Fibroblast of lung (primary cell): ENCODE data around the gene TSPAN11. TPM values are rescaled to one million over a fixed set of nuclear protein-coding genes. Genes with fewer than 3 reads are reported as not detected.
"Not testable (repeated sequence)": the region's sequence is repeated elsewhere in the genome, so short reads cannot be mapped to it uniquely, and the experiment has no call there.

ENCODE experiments used
- DNase-seq, 2 donors: peaks; one replicate each; pipeline versions ENCODE4 v3.0.0 to v3.0.0-alpha.2; 2010; ENCODE audit warnings: low read depth in 2 of 2
- H2AFZ ChIP-seq: 2 replicates; pipeline ENCODE4 v1.5.1; 2012; ENCODE audit warnings: low read length, control low read depth, inconsistent platforms
- H3K27ac ChIP-seq: 2 replicates; pipeline ENCODE4 v1.5.1; 2011; ENCODE audit warnings: low read length, control low read depth; ENCODE audit not compliant: insufficient read depth
- H3K27me3 ChIP-seq: 2 replicates; pipeline ENCODE4 v1.5.1; 2011; ENCODE audit warnings: mild to moderate bottlenecking, low read length; ENCODE audit not compliant: control insufficient read depth, insufficient read depth
- H3K36me3 ChIP-seq: 2 replicates; pipeline ENCODE4 v1.5.1; 2011; ENCODE audit warnings: low read length; ENCODE audit not compliant: control insufficient read depth, insufficient read depth
- H3K4me1 ChIP-seq: 2 replicates; pipeline ENCODE4 v1.5.1; 2011; ENCODE audit warnings: low read length; ENCODE audit not compliant: control insufficient read depth, insufficient read depth; ENCODE audit errors: extremely low read depth
- H3K4me2 ChIP-seq: 2 replicates; pipeline ENCODE4 v1.5.1; 2011; ENCODE audit warnings: low read length, control low read depth; ENCODE audit not compliant: insufficient read depth; ENCODE audit errors: extremely low read depth
- H3K4me3 ChIP-seq, 4 experiments: fragments of 200-600 bp in 1 of 4; sonication (generic) in 1 of 4; replicated peaks in 1 of 4; 2 replicates each; pipeline ENCODE4 v1.5.1; 2011 to 2016; ENCODE audit warnings: low read length in 4 of 4, low read depth in 3 of 4, mild to moderate bottlenecking in 3 of 4, control low read depth in 2 of 4, inconsistent platforms in 1 of 4, mixed read lengths in 1 of 4; ENCODE audit not compliant: insufficient read depth in 1 of 4; ENCODE audit errors: control extremely low read depth in 1 of 4
- H3K79me2 ChIP-seq: 2 replicates; pipeline ENCODE4 v1.5.1; 2012; ENCODE audit warnings: mild to moderate bottlenecking, low read length, inconsistent platforms; ENCODE audit not compliant: control insufficient read depth, insufficient read depth
- H3K9ac ChIP-seq: 2 replicates; pipeline ENCODE4 v1.5.1; 2011; ENCODE audit warnings: mild to moderate bottlenecking, low read length, control low read depth; ENCODE audit not compliant: insufficient read depth
- H3K9me3 ChIP-seq: 2 replicates; pipeline ENCODE4 v1.5.1; 2012; ENCODE audit warnings: low read depth, low read length; ENCODE audit not compliant: control insufficient read depth, insufficient read depth
- H4K20me1 ChIP-seq: 2 replicates; pipeline ENCODE4 v1.5.1; 2011; ENCODE audit warnings: low read length; ENCODE audit not compliant: control insufficient read depth, insufficient read depth; ENCODE audit errors: extremely low read depth
- EZH2 ChIP-seq: IDR thresholded peaks from 2 replicates; pipeline ENCODE4 v1.5.1; 2012; ENCODE audit warnings: low read length, control low read depth, mild to moderate bottlenecking; ENCODE audit errors: missing control alignments
- polyA plus RNA-seq, 2 donors: library from polyadenylated mRNA; depleted of rRNA in 1 of 2; stranded (reverse) in 1 of 2; unstranded in 1 of 2; fragments of >200 nt; gene quantifications; 2 replicates each; pipeline ENCODE4 v1.2.1, GENCODE V29; 2011 to 2012; ENCODE audit warnings: missing spikeins in 1 of 2
- total RNA-seq: library from RNA; depleted of rRNA; stranded (reverse); fragments of >200 nt; gene quantifications from 2 replicates; pipeline ENCODE4 v1.2.1, GENCODE V29; 2014
- TF ChIP-seq, protein P1 (sequence below), 2 donors: IDR thresholded peaks in 1 of 2; conservative IDR thresholded peaks in 1 of 2; 1 replicate in 1 of 2; 2 replicates in 1 of 2; pipeline ENCODE4 v1.5.1; 2011 to 2012; ENCODE audit warnings: low read length in 2 of 2, control low read depth in 1 of 2, inconsistent platforms in 1 of 2, low read depth in 1 of 2, mild to moderate bottlenecking in 1 of 2

The TSPAN11 gene
- total and polyA plus RNA-seq, 2 donors (not counting 1 experiment from before 2014, with no cell fraction given) = 0.02 to 2.6 TPM

GRCh38 chr12:31021809-31022494, 95.4 kb downstream of the TSPAN11 start:
- no peaks in the 10 kb centered on the region for H3K4me1 ChIP-seq
- H3K36me3 ChIP-seq = no peaks in the 10 kb centered on the region
- H3K9ac ChIP-seq = no peak overlapping the region
- H3K79me2 ChIP-seq = no peaks in the 10 kb centered on the region
- H3K4me2 ChIP-seq = no peak overlapping the region
- H3K9me3 ChIP-seq = no peaks in the 10 kb centered on the region
- H2AFZ ChIP-seq = no peak overlapping the region
- no peaks in the 10 kb centered on the region for H4K20me1 ChIP-seq
- H3K4me3 ChIP-seq = no peak overlapping the region
- no peaks in the 10 kb centered on the region for H3K27me3 ChIP-seq
- no peak for TF ChIP-seq EZH2
- TF ChIP-seq, protein P1, sequence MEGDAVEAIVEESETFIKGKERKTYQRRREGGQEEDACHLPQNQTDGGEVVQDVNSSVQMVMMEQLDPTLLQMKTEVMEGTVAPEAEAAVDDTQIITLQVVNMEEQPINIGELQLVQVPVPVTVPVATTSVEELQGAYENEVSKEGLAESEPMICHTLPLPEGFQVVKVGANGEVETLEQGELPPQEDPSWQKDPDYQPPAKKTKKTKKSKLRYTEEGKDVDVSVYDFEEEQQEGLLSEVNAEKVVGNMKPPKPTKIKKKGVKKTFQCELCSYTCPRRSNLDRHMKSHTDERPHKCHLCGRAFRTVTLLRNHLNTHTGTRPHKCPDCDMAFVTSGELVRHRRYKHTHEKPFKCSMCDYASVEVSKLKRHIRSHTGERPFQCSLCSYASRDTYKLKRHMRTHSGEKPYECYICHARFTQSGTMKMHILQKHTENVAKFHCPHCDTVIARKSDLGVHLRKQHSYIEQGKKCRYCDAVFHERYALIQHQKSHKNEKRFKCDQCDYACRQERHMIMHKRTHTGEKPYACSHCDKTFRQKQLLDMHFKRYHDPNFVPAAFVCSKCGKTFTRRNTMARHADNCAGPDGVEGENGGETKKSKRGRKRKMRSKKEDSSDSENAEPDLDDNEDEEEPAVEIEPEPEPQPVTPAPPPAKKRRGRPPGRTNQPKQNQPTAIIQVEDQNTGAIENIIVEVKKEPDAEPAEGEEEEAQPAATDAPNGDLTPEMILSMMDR (conservative IDR thresholded peaks at IDR 0.05 in 1 of 2, IDR thresholded peaks at IDR 0.05 in 1 of 2; ENCODE audit: low read depth in 1 of 2, low read length in 2 of 2) = peak in 1 of 2 donors; percentile 9
- DNase-seq = peak; percentile 18 to 63
- H3K27ac ChIP-seq = no peak overlapping the region

- DNase-seq = no peak
- H4K20me1 ChIP-seq = no peaks in the 10 kb centered on the region
- no peaks in the 10 kb centered on the region for H3K4me1 ChIP-seq
- no peak overlapping the region for H3K9ac ChIP-seq
- TF ChIP-seq, protein P1 (conservative IDR thresholded peaks at IDR 0.05 in 1 of 2, IDR thresholded peaks at IDR 0.05 in 1 of 2; ENCODE audit: low read depth in 1 of 2, low read length in 2 of 2) = no peak
- no peak for TF ChIP-seq EZH2
- no peak overlapping the region for H2AFZ ChIP-seq
- H3K79me2 ChIP-seq = no peaks in the 10 kb centered on the region
- H3K27me3 ChIP-seq = no peaks in the 10 kb centered on the region
- no peak overlapping the region for H3K27ac ChIP-seq
- H3K4me2 ChIP-seq = no peak overlapping the region
- H3K4me3 ChIP-seq = no peak overlapping the region
- H3K36me3 ChIP-seq = no peaks in the 10 kb centered on the region
- H3K9me3 ChIP-seq = no peaks in the 10 kb centered on the region
These were observed 96.8 kb downstream of the TSPAN11 start for GRCh38 chr12:31023271-31023724.

DNA sequence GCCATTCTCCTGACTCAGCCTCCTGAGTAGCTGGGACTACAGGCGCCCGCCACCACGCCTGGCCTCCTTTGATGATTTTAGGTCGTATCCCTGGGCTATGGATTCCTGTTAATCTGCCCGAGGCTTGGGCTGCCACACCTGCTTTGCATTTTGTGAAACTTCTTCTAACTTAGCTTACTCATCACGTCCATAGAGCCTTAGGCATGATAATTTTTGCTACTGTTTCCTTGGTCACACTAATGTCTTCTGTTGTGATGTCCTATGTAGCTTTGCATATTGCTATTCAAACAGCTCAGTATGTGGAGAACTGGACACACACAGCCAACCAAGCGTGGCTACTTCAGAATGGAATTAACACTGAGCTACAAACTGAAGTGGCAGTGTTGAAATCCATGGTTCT, 99.7 kb downstream of the TSPAN11 start:
- H4K20me1 ChIP-seq = no peaks in the 10 kb centered on the region
- H3K27ac ChIP-seq = no peak overlapping the region
- no peaks in the 10 kb centered on the region for H3K36me3 ChIP-seq
- H2AFZ ChIP-seq = no peak overlapping the region
- no peak for DNase-seq
- no peak overlapping the region for H3K4me2 ChIP-seq
- TF ChIP-seq, protein P1 (conservative IDR thresholded peaks at IDR 0.05 in 1 of 2, IDR thresholded peaks at IDR 0.05 in 1 of 2; ENCODE audit: low read depth in 1 of 2, low read length in 2 of 2) = no peak
- TF ChIP-seq EZH2 = no peak
- no peak overlapping the region for H3K4me3 ChIP-seq
- H3K27me3 ChIP-seq = no peaks in the 10 kb centered on the region
- H3K4me1 ChIP-seq = no peaks in the 10 kb centered on the region
- H3K9ac ChIP-seq = no peak overlapping the region
- H3K9me3 ChIP-seq = no peaks in the 10 kb centered on the region
- H3K79me2 ChIP-seq = no peaks in the 10 kb centered on the region

GRCh38 chr12:31027006-31027405, 100.5 kb downstream of the TSPAN11 start:
- H3K4me1 ChIP-seq, H3K27ac ChIP-seq, H3K4me2 ChIP-seq, H3K79me2 ChIP-seq, H3K27me3 ChIP-seq, H4K20me1 ChIP-seq, H3K36me3 ChIP-seq, DNase-seq, H3K4me3 ChIP-seq, H3K9ac ChIP-seq, H2AFZ ChIP-seq, H3K9me3 ChIP-seq: not testable (repeated sequence)
